ENCODE measurements around the gene TMEM184A. TPM values are rescaled to one million over a fixed set of nuclear protein-coding genes. Genes with fewer than 3 reads are reported as not detected.

Gene TMEM184A
- total RNA-seq, 1 donor from 2014 or later = 0.36 TPM

GRCh38 chr7:1498370-1499305, 57.4 kb downstream of the TMEM184A start:
- Histone ChIP-seq H3K9me3 (replicated peaks) (no peaks in the 10 kb centered on the region), H3K27ac (replicated peaks) (no peak overlapping the region), H3K36me3 (peaks cover 91% of the 10 kb centered on the region), H3K4me3 (no peak overlapping the region), H3K4me1 (peaks cover 25% of the 10 kb centered on the region), H3K27me3 (ENCODE audit: low read depth) (no peaks in the 10 kb centered on the region)
- no peak for DNase-seq
- no peak for TF ChIP-seq CTCF (IDR thresholded peaks at IDR 0.05; ENCODE audit: borderline replicate concordance)
- intact Hi-C loops (cut with micrococcal nuclease) = no loop called here

GRCh38 chr7:1497293-1497927, 58.6 kb downstream of the TMEM184A start:
- DNase-seq = no peak
- Histone ChIP-seq H3K4me1 (peaks cover 13% of the 10 kb centered on the region), H3K4me3 (no peak overlapping the region), H3K27ac (replicated peaks) (no peak overlapping the region), H3K36me3 (peaks cover 96% of the 10 kb centered on the region), H3K9me3 (replicated peaks) (no peaks in the 10 kb centered on the region), H3K27me3 (ENCODE audit: low read depth) (no peaks in the 10 kb centered on the region)
- intact Hi-C loops (cut with micrococcal nuclease) = no loop called here
- TF ChIP-seq CTCF (IDR thresholded peaks at IDR 0.05; ENCODE audit: borderline replicate concordance) = no peak

- H3K4me1 ChIP-seq = peaks cover 6% of the 10 kb centered on the region
- H3K27me3 ChIP-seq (ENCODE audit: low read depth) = no peaks in the 10 kb centered on the region
- DNase-seq = no peak
- H3K4me3 ChIP-seq = no peak overlapping the region
- H3K9me3 ChIP-seq (replicated peaks) = no peaks in the 10 kb centered on the region
- H3K27ac ChIP-seq (replicated peaks) = no peak overlapping the region
- no peak for TF ChIP-seq CTCF (IDR thresholded peaks at IDR 0.05; ENCODE audit: borderline replicate concordance)
- intact Hi-C loops (cut with micrococcal nuclease) = no loop called here
- H3K36me3 ChIP-seq = peaks cover 96% of the 10 kb centered on the region
Measured at GRCh38 chr7:1496531-1497292, 59.3 kb downstream of the TMEM184A start.

GRCh38 chr7:1495564-1496242, 60.3 kb downstream of the TMEM184A start:
- no peak for DNase-seq
- Histone ChIP-seq H3K36me3 (peaks cover 96% of the 10 kb centered on the region), H3K9me3 (replicated peaks) (no peaks in the 10 kb centered on the region)

More at GRCh38 chr7:1495564-1496242, 60.3 kb downstream of the TMEM184A start:
- no peak overlapping the region for H3K27ac ChIP-seq (replicated peaks)
- intact Hi-C loops (cut with micrococcal nuclease) = no loop called here
- no peak for TF ChIP-seq CTCF (IDR thresholded peaks at IDR 0.05; ENCODE audit: borderline replicate concordance)
- H3K4me1 ChIP-seq = no peaks in the 10 kb centered on the region
- H3K4me3 ChIP-seq = no peak overlapping the region
- H3K27me3 ChIP-seq (ENCODE audit: low read depth) = no peaks in the 10 kb centered on the region
